Daoy (cell line): ENCODE results near the gene HLA-F. TPM values are rescaled to one million over a fixed set of nuclear protein-coding genes. Genes with fewer than 3 reads are reported as not detected.

Source experiments
- DNase-seq: peaks from one replicate; pipeline ENCODE4 v3.0.0-alpha.2; 2015; ENCODE audit warnings: low read depth
- total RNA-seq: library from RNA; depleted of rRNA; stranded (reverse); fragments of >200 nt; shearing (Covaris generic); gene quantifications from 2 replicates; pipeline ENCODE4 v1.2.3, GENCODE V29; 2014

Gene HLA-F
- total RNA-seq, 1 experiment from 2014 or later: 21.8 TPM

DNA sequence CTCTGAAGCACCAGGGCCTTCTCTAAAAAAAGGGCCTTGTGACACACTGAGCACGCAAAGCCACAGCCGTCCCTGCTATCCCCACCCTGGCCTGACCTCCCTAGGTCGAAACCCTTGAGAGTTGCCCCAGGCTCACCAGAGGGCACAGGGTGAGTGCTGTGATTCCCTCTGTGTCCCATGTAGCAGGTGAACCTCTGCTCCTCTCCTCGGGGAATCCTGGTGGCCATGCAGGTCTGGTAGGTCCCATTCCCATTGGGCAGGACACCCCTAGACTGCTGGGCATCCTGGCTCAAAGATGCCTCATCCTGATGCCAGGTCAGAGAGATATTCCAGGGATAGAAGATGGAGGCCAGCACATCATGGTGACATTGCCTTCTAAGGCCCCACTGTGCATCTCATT lies 20.9 kb downstream of the HLA-F start:
- no peak for DNase-seq

DNA sequence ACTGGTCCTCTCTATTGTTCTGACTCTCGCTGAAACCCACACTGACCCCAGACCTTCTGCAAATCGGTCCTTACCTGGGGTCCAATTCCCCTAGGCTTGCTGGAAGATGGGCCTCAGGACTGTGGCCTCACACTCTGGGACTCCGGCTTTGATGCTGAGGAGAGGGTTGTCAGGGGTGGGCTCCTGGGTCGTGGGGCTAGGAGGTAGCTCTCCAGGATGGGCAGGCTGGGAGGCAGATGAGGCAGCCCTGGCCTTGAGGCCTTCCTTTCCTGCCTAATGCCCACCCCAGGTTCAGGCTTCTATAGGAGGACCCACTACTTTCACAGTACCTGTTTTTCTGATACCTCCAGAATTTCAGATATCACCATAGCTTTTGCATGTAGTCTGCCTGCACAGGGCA lies 21.4 kb downstream of the HLA-F start:
- no peak for DNase-seq

DNA sequence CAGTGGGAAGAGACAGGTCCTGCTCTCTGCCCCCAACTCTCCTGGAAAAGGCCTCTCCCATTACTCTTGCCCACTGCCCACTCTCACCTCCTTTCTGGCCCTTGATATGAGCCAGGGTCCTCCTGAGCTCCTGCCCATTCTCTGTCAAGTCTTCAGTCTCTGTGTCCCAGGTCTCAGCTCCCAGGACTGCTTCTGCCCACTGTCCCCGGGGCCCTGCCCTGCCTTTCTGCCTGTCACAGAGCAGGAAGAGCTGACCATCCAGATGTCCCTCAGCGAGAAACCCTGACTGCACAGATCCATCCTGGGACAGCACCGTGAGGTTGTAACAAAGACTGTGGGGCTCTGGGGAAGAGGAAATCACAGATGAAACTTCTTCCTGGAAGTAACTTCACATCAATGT lies 22.2 kb downstream of the HLA-F start:
- no peak for DNase-seq

DNA sequence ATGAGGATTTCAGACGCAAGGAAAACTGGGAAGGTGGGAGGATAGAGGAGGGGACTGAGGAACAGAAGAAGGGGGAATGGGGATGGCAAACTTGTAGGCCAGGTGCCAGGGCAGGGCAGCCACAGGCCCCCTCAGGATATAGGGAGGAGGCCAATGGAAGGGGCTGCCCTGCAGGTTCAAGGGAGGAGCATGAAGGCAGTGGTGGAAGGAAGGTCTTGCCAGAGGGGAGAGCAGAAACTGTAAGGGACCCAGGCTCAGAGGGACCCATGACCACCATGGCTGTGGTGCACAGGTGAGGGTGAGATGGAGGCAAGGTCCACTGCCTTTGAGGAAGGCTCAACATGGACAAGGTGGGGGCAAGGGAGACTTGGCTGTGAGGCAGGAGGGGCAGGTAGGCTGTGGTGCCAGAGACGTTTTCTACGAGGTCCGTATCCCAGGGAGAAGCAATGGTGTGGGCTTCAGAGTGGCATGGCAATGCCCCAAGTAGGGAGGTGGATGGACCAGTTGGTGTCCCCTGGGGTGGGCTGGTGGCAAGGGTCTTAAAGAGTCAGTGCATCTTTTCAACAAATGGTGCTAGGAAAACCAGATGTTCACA lies 22.7 kb downstream of the HLA-F start:
- no peak for DNase-seq

DNA sequence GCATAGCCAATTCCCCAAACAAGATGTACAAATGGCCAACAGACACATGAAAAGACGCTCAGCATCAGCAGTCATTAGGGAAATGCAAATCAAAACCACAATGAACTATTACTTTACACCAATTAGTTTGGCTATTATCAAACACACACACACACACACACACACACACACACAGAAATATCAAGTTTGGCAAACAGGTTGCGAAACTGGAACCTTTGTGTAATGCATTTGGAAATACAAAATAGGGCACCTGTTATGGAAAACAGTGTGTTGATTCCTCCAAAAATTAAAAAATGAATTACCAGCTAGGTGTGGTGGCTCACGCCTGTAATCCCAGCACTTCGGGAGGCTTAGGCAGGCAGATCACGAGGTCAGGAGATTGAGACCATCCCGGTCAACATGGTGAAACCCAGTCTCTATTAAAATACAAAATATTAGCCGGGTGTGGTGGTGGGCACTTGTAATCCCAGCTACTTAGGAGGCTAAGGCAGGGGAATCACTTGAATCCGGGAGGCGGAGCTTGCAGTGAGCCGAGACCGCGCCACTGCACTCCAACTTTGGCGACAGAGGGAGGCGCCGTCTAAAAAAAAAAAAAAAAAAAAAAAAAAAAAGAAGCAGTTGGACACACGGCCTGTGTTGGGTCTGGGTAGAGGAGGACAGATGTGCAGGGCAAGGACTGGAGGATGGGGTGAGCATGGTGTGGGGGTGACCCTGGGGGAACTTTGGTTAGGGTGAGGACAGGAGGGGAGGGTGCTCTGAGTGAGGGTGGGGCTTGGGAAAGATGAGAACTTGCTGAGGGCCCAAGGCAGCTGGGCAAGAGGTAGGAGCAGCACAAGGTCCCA lies 23.8 kb downstream of the HLA-F start:
- no peak for DNase-seq

DNA sequence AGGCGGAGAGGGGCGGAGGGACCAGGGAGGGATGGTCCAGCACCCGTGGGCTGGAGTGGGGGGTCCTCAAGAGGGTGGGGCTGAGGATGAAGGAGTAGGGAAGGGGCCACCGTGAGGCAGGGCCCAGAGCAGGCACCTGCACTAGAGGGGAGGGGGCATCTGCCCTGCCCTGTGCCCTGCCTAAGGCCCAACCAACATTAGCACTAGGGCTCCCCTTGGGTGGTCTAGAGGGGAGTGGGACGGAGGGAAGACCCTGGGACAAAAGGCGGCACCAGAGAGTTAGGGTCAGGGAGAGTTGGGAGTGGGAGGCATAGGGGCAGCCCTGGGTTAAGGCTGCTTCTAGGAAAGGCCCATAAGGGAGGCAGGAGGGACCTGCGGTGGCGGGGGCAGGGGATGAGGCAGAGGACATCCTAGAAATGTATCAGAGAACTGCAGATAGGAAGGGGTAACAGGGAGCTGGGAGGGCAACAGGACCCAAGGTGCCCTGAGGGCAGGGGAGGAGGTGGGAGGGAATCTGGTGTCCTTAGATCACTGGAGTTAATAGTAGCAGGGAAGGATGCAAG lies 24.5 kb downstream of the HLA-F start:
- no peak for DNase-seq

DNA sequence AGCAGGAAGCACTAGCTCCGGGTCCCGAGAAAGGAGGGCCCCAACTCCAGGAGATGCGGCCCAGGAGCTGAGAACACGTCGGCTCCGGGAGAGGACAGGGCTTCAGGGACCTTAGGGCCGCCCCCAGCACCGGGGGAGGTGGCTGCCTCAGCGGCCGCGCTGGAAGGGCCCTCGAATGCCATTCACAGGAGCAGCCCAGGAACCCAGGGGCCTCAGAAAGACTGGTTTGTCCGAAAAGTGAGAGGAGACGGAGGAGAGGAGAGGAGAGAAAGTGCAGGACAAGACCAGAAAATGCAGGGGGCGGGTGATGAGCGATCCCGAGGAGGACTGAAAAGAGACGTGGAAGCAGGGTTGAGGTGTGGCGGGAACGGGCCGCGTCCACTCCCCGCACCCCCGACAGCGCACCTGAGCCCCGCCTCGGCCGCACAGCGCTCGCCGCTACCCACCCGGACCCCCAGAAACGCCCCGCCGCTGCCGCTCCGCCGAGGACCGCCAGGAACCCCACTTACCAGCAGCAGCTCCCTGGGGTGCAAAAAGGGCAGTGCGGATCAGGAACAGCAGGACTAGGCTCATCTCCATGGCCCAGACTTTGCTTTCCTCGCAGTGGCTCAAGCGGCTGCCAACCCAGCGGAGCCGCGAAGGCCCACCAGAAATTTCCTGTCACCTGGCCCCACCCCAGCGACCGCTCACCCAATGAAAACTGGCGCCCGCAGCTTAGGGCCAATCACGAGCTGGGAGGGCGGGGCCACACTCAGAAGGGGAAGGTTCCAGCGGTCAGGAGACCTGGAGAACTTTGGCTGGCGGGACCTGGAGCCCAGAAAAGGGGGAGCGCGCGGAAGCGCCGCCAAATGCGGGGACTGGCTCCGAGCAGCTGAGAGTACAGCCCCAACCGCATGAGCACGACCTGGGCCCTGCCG lies 25.4 kb downstream of the HLA-F start:
- DNase-seq: peak; percentile 96

DNA sequence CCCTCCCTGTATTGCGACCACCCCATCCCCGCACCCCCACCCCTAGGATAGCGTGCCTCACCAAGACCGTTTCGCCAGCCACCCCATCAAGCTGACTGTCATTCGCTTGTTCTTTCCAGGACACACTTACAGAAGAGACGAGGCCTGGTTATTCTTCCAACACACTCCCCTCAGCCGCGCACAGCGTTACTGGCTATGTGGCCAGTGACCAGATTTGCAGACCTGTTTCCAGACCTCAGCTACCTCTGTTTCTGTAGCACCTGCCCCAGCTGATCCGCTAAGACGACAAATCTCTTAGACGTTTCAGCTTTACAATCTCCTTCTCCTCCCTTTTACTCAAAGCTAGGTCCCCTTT lies 26.1 kb downstream of the HLA-F start:
- no peak for DNase-seq

DNA sequence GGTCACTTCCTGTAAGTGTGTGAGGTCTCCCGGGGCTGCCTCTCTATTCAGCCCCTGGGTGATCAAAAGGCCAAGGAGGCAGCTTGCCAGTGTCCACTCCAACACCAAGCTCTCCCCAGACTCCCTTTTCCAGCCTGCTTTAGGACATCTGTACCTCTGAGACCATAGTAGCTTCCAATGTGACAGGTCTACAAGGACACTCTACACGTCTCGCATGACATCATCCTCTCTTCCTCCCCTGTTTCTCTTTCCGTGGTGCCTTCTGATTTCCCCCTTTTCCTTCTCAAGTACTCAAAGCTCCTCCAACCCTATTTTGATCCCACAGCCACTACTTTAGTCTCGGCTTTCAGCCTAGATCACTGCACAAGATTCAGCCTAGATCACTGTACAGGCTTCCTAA lies 26.4 kb downstream of the HLA-F start:
- no peak for DNase-seq

DNA sequence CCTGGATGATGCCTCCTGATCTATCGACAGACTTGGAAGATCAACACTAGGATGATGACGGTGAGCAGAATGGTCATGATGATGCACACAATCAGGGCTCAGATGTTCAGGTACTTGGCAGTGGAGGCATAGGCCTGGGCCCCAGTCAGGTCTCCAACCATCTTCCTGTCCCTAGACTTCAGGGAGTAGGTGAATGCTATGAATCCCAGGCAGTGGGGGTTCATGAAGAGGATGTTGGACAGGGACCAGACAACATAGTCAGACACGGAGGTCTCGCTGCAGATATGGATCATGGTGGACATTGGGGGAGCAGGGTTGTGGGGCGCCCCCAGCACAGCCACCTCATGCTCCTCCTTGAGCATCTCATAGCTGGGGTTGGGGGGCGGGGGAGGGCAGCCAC lies 27.5 kb downstream of the HLA-F start:
- no peak for DNase-seq

DNA sequence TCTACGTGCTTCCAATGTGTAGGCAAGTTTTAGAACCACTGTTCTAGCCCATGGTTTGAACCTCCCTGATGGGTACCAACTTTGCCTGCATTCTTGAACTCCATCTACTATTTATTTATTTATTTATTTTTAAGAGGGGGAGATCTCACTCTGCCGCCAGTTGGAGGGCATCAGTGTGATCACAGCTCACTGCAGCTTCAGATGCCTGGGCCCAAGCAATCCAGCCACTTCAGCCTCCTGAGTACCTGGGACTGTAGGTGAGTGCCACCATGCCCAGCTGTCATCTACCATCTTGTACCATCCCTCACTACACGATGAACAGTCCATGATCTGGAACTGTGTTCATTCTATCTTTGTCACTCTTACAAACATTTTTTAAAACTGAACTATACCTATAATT lies 28.2 kb downstream of the HLA-F start:
- DNase-seq: no peak

DNA sequence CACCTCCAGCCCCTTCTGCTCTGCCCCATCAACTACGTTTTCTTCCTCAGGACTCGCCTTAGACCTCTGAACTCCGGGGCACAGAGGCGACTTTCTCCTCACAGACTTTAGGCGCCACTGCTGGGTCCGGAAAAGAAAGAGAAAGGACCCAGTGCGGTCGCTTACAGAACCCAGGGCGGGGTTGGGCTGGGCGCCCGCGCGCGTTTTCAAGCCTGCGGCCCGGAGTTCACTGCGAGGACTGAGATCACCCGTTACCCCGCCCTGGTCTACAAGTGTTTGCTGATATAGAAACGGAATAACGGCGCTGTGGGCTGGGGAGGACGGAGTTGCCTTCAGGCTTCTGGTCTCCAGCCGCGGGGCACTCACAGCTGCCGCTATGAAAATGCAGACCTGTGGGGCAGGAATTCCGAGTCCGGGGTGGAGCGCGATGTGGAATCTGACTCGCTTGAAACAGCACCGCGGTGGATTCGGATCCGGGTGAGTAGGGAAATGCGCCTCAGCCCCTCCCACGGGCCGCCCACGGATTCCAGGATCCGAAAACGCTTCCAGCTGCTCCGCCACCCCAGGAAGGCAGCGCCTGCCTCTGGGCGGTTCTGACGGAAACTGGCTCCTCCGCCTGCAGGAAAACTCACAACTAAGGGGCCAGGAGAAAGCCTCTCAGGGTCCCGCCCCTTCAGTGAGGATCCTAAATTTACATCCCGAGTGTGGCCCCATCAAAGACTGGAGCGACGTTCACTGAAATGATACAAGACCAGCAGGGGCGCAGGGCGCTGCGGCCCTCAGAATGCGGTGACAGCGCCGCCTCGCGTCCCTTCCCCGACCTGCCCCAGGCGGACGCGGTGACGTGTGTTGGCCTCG lies 29.4 kb downstream of the HLA-F start:
- DNase-seq: peak; percentile 98

DNA sequence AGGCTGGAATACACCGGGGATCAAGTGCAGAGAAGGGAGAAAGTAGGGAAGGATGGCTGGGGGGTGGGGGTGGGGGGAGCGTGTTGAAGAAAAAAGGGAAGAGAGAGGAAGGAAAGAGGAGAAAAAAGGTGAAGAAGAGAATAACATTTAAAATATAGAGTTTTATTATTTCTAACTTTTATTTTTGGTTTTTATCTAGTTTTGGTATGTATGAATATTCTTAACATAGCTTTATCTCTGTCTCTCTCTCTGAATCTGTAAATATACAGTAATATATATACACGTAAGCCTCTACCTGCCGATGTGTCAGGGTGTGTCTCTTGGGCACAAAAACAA lies 30.0 kb downstream of the HLA-F start:
- DNase-seq: no peak

DNA sequence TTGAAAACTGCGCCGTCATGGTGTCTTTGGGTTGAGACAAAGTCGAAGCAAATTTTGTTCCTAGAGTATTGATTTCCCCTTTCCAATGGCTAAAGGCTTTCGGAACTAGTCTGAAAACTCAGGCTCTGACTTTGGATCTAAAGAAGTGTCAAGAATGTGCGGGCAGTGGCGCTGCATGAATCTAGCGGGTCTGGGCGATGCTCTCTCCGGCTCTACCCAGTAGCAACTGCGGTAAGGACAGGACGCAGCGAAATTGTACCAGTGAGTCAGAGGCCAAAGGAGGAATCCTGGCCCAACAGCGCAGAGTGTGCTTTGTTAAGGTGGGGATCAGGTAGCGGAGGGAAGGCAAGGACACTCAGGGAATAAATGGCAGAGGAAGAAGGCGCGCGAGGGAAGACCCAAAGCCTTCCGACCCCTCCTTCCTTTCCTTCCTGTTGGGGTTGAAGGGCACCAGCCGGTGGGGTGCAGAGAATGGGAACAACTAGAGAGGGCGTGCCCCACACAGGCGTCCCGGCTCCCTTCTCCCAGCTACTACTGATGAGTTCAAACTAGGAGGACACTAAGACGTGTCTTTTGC lies 32.1 kb downstream of the HLA-F start:
- DNase-seq: no peak

DNA sequence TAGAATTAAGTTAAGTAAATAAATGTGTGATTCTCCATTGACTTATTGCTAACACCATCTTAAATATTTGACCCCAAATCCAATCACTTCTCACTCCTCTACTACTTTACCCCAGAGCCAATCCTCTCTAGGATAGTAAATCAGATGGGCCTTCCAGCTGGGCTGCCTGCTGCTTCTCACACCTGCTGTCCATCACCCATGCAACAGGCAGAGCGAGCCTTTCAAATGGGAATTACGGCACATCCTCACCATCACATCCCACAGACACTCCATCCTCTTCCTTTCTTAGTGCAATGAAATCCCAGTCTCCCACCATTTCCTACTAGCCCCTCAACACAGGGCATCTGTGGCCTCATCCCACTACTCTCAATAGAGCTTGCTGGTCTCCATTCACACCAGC lies 34.0 kb downstream of the HLA-F start:
- no peak for DNase-seq

DNA sequence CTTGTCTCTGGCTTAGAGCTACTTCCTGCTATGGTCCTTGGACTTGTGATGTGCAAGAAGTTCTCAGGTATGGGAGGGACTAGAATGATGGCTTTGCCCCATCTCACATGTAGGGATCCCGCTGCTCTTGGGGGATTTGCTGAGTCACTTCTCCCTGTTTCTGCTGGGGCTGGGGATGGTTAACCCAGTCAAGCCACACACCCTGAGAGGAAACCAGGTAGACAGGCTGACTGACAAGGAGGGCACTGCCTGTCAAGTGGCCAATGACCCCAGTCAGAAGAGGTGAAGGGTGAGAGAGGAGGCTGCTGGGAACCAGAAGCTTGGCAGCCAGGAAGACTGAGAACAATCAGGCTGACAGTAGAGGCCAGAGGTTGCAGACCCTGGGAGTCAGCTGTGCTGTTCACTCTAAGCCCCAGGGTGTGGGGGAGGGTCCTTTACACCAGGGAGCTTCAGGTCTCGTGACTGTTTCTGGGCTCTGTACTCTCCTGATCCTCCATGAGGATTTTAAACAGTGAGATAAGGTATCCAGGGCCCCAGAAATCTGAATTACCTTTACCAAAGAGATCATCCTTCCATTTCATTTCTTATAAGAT lies 34.6 kb downstream of the HLA-F start:
- no peak for DNase-seq

DNA sequence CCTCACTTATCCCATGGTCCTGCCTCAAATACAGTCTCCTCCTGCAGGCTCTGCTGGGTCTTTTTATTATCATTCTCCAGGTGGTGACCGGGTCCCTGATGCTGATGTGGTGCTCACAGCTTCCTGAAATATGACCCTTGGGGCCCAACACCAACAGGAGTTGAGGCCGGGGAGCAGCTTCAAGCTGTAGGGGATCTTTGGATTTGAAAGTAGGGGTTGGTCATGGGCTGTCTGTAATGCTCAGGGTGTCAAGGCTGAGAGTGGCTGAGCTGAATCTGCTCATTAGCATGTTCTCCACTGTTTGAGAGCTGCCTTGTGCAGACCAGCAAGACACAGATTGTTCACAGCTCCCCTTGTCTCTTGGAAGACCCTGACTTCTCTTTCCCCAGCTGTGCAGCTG lies 35.5 kb downstream of the HLA-F start:
- no peak for DNase-seq

DNA sequence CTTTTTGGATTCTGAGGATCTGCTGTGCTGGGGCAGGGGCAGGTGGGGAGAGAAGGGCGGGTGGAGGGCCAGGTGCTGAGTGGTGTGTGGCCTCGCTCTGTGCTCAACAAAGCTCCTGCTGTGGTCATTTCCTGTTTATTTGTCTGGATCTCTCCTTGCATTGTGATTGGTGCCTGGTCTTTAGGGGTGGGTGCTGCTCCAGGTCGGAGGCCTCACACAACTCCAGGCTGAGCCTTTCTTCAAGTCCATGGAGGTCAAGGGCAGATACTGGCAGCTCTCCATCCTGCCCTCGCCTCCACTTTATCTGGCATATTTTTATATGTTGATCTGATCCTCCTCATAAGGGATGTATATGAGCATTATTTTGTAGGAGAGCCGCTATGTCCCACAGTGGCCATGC lies 36.2 kb downstream of the HLA-F start:
- DNase-seq: no peak

DNA sequence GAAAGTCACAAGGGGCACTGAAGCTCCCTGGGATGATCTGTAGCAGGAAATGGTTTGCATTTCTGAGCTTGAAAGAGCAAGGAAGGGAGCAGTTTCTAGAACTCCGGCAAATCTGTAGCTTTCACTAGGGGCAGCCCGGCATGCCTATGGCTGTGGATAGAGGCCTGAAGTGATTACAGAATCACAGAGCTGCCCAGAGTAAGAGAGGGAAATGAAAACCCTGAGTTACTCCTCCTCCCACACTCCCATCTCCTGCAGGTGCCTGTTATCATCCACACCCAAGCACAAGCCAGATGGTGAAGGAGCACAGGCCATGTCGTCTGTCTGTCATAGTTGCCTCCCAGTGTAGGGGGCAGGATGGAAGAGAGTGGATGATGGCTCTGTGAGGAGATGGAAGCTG lies 37.1 kb downstream of the HLA-F start:
- no peak for DNase-seq

DNA sequence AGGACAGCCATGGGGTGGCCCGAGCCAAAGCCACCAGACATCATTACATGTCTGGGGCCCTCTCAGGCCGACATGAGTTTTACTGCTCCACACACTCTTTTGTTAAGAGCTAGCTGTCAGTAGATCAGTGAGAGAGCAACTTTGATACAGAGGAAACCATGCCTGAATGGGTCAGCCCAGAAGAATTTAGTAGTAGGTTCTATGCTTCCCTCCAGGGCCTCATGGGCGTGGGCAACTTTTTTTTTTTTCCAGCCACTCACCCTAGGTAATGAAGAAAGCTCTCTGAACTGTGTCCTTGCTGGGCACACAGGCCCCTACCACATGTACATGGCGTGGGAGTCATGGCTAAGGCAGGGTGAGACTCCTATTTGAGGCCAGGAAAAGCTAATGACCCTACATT lies 38.8 kb downstream of the HLA-F start:
- no peak for DNase-seq

DNA sequence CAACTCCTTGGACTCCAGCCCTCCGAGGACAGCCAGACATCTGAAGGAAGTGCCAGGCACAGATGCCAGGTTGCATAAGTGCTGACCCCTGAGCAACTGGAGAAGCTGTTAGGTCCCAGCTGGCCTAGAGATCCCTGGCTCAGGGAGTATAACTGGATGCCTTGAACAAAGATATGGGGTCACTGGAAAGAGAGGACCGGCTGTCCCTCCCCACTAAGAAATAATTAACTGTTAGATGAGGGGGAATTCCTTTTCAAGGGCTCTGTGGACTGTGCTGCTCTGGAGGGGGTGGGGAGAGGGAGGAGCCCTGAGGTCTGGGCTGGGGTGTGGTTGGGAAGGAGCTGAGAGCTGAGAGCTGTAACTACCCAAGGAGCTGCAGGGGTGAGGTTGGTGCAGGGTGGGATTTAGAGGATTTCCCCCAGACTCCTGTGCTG lies 39.6 kb downstream of the HLA-F start:
- DNase-seq: peak; percentile 48
